MM.1S (cell line): ENCODE measurements around the gene IQSEC1.

ENCODE experiments used
- DNase-seq: peaks from one replicate; pipeline ENCODE4 v3.0.0-alpha.2; 2015
- H2AFZ ChIP-seq: fragments of 300-600 bp; sonication (generic); 2 replicates; pipeline ENCODE4 v1.6.0; 2016; ENCODE audit warnings: antibody characterized with exemption, low read length
- H3F3A ChIP-seq: fragments of 300-600 bp; sonication (generic); 2 replicates; pipeline ENCODE4 v1.6.1; 2016; ENCODE audit warnings: mild to moderate bottlenecking, antibody characterized with exemption, low read length, moderate library complexity, mixed read lengths; ENCODE audit not compliant: insufficient read depth
- H3K27ac ChIP-seq: fragments of 300-600 bp; sonication (generic); 2 replicates; pipeline ENCODE4 v1.5.1; 2016; ENCODE audit warnings: mild to moderate bottlenecking, low read length
- H3K27me3 ChIP-seq: fragments of 300-600 bp; sonication (generic); replicated peaks from 2 replicates; pipeline ENCODE4 v1.6.0; 2016; ENCODE audit warnings: low read length; ENCODE audit not compliant: insufficient read depth
- H3K36me3 ChIP-seq: fragments of 300-600 bp; sonication (generic); replicated peaks from 2 replicates; pipeline ENCODE4 v1.6.1; 2016; ENCODE audit warnings: mild to moderate bottlenecking, low read length, mixed read lengths; ENCODE audit not compliant: insufficient read depth
- H3K4me1 ChIP-seq: fragments of 300-600 bp; sonication (generic); 2 replicates; pipeline ENCODE4 v1.6.1; 2016; ENCODE audit warnings: low read length, mixed read lengths
- H3K4me2 ChIP-seq: fragments of 300-600 bp; sonication (generic); 2 replicates; pipeline ENCODE4 v1.6.0; 2016; ENCODE audit warnings: low read depth, low read length
- H3K4me3 ChIP-seq: fragments of 300-600 bp; sonication (generic); 2 replicates; pipeline ENCODE4 v1.5.1; 2016; ENCODE audit warnings: low read length, mixed read lengths
- H3K79me2 ChIP-seq: fragments of 300-600 bp; sonication (generic); 2 replicates; pipeline ENCODE4 v1.6.1; 2016; ENCODE audit warnings: mixed run types, low read length, mixed read lengths
- H3K9ac ChIP-seq: fragments of 300-600 bp; sonication (generic); 2 replicates; pipeline ENCODE4 v1.6.1; 2016; ENCODE audit warnings: low read length, mixed read lengths
- H3K9me2 ChIP-seq: fragments of 300-600 bp; sonication (generic); replicated peaks from 2 replicates; pipeline ENCODE4 v1.6.1; 2016; ENCODE audit warnings: mild to moderate bottlenecking, low read length, mixed read lengths; ENCODE audit not compliant: insufficient read depth
- H3K9me3 ChIP-seq: fragments of 300-600 bp; sonication (generic); replicated peaks from 2 replicates; pipeline ENCODE4 v1.6.1; 2016; ENCODE audit warnings: mild to moderate bottlenecking, low read length, mixed read lengths; ENCODE audit not compliant: insufficient read depth
- H4K20me1 ChIP-seq: fragments of 300-600 bp; sonication (generic); 2 replicates; pipeline ENCODE4 v1.6.1; 2016; ENCODE audit warnings: mild to moderate bottlenecking, low read length, moderate library complexity, mixed read lengths; ENCODE audit not compliant: insufficient read depth
- EZH2 ChIP-seq: fragments of 300-600 bp; sonication (generic); optimal IDR thresholded peaks from 2 replicates; pipeline ENCODE3; 2017; ENCODE audit warnings: low read depth, mild to moderate bottlenecking, antibody characterized with exemption, low read length, mixed read lengths
- EZH2phosphoT487 ChIP-seq: fragments of 300-600 bp; sonication (generic); IDR thresholded peaks from 2 replicates; pipeline ENCODE4 v1.6.1; 2018; ENCODE audit warnings: antibody characterized with exemption, low read length
- TF ChIP-seq, protein P1 (sequence below): fragments of 300-600 bp; sonication (generic); IDR thresholded peaks from 2 replicates; pipeline ENCODE4 v1.5.1; 2016; ENCODE audit warnings: antibody characterized with exemption, low read length, mixed read lengths

Gene IQSEC1

DNA sequence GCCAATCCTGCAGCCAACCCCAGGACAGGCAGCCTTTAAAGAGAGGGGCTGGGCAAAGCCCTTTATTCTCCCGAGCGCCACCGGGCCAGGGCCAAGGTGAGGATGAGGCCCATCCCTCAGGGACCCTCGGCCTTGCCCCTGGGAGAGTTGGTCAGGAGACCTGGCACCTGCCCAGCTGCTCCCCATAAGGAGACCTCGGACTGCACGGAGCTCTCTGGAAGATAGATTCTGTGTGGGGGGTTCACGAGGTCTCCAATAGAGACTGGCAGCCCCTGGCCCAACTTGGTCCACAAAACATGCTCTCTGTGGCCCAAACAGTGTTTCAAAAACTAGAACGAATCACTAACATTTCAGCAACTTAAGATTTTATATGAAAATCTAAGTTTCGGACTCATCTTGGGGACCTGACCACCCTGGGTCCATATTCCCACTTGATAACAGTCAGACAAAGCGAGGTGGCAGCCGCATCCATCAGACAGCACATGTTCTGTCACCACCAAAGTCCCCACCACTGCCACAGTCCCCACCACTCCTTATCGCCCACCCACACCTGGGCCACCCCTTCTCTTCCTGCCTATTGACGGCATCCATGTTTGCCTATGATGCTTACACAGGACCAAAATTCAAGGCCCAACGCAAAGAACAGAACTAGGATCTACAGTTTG, 117.4 kb downstream of the IQSEC1 start:
- Histone ChIP-seq H3K4me3 (no peak overlapping the region), H3F3A (no peaks in the 10 kb centered on the region), H4K20me1 (0 out of 2 replicates have a peak, but pooled peaks cover 12% of the 10 kb centered on the region), H3K9ac (no peak overlapping the region), H3K79me2 (peaks cover 99% of the 10 kb centered on the region), H3K9me3 (no peaks in the 10 kb centered on the region), H3K4me2 (no peak overlapping the region), H3K9me2 (no peaks in the 10 kb centered on the region), H3K27ac (no peak overlapping the region), H3K27me3 (no peaks in the 10 kb centered on the region), H2AFZ (no peak overlapping the region), H3K4me1 (no peaks in the 10 kb centered on the region), H3K36me3 (no peaks in the 10 kb centered on the region)
- TF ChIP-seq, protein P1, sequence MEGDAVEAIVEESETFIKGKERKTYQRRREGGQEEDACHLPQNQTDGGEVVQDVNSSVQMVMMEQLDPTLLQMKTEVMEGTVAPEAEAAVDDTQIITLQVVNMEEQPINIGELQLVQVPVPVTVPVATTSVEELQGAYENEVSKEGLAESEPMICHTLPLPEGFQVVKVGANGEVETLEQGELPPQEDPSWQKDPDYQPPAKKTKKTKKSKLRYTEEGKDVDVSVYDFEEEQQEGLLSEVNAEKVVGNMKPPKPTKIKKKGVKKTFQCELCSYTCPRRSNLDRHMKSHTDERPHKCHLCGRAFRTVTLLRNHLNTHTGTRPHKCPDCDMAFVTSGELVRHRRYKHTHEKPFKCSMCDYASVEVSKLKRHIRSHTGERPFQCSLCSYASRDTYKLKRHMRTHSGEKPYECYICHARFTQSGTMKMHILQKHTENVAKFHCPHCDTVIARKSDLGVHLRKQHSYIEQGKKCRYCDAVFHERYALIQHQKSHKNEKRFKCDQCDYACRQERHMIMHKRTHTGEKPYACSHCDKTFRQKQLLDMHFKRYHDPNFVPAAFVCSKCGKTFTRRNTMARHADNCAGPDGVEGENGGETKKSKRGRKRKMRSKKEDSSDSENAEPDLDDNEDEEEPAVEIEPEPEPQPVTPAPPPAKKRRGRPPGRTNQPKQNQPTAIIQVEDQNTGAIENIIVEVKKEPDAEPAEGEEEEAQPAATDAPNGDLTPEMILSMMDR = no peak
- no peak for TF ChIP-seq EZH2
- no peak for TF ChIP-seq EZH2phosphoT487
- DNase-seq = no peak

DNA sequence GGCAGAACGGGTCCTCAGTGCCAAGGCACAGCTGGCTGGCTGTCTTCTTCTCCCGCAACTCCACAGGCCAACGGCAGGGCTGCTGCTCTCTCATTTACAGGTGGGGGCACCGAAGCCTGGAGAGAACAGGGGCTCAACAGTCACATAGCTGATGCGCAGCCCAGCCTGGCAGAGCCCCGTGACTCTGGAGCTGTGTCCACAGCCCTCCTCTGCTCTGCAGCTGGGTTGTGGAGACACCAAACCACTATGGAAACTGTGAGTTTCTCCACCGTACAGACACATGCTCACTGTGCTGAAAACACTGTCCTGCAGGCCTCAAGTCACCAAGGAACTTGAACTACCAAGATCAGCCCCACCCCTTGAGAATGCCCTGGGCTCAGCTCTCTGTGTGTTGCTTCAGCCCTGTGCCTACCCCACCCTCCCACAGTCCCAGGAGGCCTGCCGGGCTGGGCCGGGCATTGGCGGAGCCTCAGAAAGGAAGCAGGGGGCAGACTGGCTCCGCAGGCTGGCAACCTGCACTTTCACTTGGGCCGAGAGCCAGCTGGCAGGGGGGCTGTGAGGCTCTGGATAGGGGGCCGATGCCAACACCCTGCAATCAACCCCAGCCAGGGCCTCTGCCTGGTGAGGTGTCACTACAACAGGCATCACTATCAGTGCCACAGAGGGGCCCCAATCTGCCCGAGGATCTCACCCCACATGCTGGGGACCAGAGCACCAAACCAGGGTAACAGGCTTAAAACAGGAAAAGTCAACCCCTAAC, 118.2 kb downstream of the IQSEC1 start:
- Histone ChIP-seq H3K79me2 (peaks cover 95% of the 10 kb centered on the region), H3K9me3 (no peaks in the 10 kb centered on the region), H3K9ac (no peak overlapping the region), H3F3A (no peaks in the 10 kb centered on the region), H3K27me3 (no peaks in the 10 kb centered on the region), H3K9me2 (no peaks in the 10 kb centered on the region), H3K4me3 (no peak overlapping the region), H2AFZ (no peak overlapping the region), H3K36me3 (no peaks in the 10 kb centered on the region), H3K27ac (no peak overlapping the region), H3K4me2 (no peak overlapping the region), H3K4me1 (no peaks in the 10 kb centered on the region), H4K20me1 (0 out of 2 replicates have a peak, but pooled peaks cover 12% of the 10 kb centered on the region)
- TF ChIP-seq EZH2phosphoT487 = no peak
- TF ChIP-seq, protein P1 = no peak
- TF ChIP-seq EZH2 = no peak
- no peak for DNase-seq

DNA sequence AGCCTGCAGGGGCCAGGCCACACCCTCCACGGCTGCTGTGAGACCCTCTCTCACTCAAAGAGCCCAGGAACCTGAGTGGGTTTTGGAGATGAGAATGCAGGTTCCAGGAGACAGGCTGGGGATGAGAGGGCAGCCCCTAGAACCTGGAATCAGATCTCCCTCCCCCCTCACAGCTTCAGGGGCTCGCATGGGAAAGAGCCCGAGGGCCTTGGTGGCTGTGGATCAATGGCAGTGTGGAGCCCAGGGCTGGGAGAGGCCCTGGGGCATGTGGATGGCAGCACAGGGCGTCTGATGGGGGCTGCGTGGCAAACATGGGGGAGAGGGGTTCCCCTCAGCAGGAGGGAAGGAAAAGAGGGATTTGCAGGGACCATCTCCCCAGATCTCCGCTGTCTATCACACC, 119.0 kb downstream of the IQSEC1 start:
- Histone ChIP-seq H3K9me3 (no peaks in the 10 kb centered on the region), H2AFZ (no peak overlapping the region), H3F3A (no peaks in the 10 kb centered on the region), H3K79me2 (peaks cover 95% of the 10 kb centered on the region), H3K4me2 (no peak overlapping the region), H3K4me3 (no peak overlapping the region), H3K36me3 (no peaks in the 10 kb centered on the region), H3K4me1 (no peaks in the 10 kb centered on the region), H4K20me1 (0 out of 2 replicates have a peak, but pooled peaks cover 12% of the 10 kb centered on the region), H3K27me3 (no peaks in the 10 kb centered on the region), H3K9me2 (no peaks in the 10 kb centered on the region), H3K27ac (no peak overlapping the region), H3K9ac (no peak overlapping the region)
- DNase-seq = no peak
- TF ChIP-seq EZH2phosphoT487 = no peak
- TF ChIP-seq EZH2 = no peak
